KBM-7 (cell line): Measurements from ENCODE around the gene ARSB.

Experiments
- DNase-seq: peaks from one replicate; pipeline ENCODE4 v3.0.0-alpha.2; 2015
- in situ Hi-C: fragments of 300-500 bp; cut with MboI; formaldehyde crosslinking; loops from 2 replicates; pipeline ENCODE4 v1.14.3; 2020; ENCODE audit warnings: low sequenced_read_pairs, low pct_unique_long_range_greater_than_20kb, mixed read lengths

Gene ARSB

DNA sequence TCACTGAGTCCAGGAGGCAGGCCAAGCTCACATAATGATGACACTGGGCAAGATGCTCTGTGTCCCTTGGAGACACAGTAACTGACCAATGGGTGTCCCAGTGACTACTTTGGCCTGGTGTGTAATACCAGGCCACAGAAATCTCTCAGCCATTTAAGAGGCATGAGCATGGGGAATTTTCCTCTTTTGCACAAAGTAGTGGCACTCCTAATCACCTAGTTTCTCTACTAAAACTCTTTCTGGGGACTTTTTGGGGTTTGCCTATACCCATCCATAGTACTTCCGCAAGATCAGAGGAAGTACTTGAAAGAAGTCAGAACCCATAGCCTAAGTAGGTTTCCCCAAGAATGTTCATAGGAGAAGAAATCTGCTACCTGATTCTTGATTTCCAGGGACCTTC is 161.9 kb downstream of the ARSB start:
- no peak for DNase-seq
- in situ Hi-C loops = no loop called here

DNA sequence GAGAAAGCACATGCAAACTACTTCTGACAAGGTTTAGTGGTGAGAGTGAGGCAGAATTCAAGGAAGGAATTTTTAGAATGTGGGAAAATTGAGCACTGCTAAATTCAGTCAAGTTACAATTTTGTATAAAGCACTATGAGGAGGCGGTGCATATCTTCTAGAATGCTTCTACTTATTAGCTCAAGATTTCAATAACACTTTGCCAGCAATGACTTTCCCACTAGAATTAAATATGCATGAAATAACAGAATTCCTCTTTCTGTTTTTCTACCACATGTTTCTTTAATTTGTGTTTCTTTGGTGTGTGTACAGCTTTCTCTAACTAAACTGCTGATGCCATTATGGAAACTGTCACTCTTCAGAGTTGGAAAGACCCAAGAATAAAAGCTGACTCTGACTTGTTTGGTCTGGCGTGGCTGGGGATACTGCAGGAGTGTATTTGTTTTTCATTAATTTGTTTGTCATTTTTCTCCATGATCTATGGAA is 163.5 kb downstream of the ARSB start:
- DNase-seq = no peak
- in situ Hi-C loops = no loop called here

DNA sequence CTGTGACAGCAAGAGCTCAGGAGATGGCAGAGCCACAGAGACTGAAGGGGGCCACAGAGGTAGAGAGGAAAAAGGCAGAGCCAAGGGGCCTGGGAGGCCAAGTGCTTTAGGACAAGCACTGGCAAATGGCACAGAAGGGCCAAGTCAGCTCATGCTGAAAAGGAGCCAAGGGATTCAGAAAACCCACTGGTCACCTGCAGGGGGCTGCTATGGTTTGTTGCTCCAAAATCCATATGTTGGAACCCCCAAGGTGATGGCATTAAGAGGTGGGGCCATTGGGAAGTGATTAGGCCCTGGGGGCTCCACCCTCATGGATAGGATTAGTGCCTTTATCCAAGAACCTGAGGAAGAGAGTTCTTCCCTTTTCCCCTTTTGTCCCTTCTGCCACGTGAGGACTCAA is 165.4 kb downstream of the ARSB start:
- DNase-seq = no peak

DNA sequence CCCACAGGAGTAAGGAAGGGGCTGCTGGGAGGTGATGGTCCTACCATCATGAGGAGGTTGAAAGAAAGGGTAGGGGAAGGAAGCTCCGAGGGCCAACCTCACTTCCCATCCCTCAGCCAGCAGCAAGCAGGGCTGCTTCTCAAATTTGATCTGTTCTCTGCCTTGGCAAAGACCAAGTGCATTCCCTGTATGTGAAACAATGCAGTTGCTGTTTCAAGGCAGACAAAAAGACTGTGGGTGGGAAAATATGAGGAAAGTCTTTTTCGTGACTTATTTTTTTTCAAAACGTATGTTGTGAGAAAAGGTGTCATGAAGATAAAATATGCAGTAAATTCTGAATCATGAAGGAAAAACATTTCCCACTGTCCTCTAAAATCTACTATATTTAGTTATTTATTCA is 165.9 kb downstream of the ARSB start:
- in situ Hi-C loops = no loop called here
- DNase-seq = no peak

More for the DNA sequence above, 165.4 kb downstream of the ARSB start:
- in situ Hi-C loops = no loop called here

DNA sequence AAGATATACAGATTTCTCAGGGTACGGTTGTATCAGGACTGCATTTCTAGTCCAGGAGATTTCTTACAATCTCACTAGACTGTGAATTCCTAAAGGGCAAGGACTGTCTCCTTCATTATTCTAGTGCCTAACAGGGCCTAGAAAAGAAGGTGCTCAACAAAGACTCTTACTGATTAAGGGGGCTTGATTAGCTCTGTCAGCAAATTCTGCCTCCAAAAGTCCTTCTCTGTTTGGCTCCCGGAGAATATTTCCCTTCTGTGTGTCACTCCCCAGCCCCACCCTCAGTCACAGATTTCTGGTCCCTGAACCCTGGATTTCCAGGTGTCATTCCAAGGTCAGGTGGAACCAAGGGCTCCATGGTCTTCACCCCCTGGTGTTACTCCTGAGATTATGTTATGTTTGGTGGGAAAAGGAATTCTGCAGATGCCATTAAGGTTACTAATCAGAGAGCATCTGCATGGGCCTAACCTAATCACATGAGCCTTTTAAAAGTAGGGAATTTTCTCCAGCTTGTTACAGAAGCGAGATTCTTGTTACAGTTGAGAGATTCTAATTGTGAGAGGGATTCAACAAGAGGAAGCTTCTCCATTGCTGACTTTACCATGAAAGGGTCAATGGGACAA is 168.9 kb downstream of the ARSB start:
- DNase-seq = no peak
- in situ Hi-C loops = no loop called here

DNA sequence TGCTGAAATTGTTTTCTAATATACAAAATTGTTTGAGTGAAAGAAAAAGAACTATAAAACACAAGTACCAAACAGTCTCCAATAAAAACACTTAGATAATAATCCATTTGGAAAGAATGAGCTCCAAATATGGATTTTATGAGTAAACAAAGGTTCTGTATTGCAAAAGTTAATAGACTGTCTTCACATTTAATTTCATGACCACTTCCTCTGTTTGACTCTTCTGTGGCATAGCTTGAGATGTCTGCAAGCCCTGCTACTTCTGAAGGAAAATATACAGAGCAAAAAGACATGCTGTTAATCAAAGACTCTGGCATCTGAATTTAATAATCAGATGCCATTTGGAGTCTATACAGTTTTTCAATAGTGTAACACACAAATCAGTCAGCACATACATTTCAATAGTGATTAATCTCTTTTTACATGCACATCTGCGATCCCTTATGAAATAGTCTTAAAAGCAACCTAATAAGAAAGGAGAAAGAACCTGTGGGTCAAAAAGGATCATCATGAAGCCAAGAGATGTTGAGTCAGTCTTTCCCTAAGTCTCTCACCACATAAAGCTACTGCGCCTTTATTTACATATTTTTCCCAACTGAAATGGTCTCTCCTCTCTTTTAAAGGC is 171.1 kb downstream of the ARSB start:
- no peak for DNase-seq

DNA sequence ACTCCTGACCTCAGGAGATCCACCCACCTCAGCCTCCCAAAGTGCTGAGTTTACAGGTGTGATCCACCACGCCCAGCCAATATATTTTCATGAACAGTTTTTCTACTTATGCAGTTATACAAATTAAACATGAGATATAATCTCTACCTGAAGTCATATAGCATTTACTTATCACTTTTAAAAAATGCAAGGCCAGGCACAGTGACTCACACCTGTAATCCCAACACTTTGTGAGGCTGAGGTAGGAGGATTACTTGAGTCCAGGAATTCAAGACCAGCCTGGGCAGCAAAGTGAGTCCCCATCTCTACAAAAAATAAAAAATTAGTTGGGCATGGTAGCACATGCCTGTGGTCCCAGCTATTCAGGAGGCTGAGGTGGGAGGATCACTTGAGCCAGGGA is 171.8 kb downstream of the ARSB start:
- DNase-seq = no peak
- in situ Hi-C loops = no loop called here

More for the DNA sequence above, 171.1 kb downstream of the ARSB start:
- in situ Hi-C loops = no loop called here

DNA sequence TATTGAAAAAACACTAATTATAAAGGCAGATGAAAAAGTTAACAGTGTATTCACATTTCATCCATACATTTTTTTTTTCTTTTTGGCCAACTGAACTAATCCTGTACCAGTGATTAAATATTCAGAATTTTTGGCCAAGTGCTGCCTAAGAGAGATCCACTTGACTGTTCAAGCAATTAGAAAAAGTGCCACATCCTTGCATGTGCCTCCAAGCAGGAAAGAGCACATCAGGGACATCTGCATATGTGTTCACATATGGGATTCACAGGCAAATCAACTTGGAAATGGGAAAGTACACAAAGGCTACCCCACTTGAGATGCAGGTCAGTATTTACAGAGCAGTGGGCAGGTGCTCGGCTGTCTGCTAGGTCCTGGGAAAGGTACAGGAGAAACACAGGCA is 173.2 kb downstream of the ARSB start:
- in situ Hi-C loops = no loop called here

DNA sequence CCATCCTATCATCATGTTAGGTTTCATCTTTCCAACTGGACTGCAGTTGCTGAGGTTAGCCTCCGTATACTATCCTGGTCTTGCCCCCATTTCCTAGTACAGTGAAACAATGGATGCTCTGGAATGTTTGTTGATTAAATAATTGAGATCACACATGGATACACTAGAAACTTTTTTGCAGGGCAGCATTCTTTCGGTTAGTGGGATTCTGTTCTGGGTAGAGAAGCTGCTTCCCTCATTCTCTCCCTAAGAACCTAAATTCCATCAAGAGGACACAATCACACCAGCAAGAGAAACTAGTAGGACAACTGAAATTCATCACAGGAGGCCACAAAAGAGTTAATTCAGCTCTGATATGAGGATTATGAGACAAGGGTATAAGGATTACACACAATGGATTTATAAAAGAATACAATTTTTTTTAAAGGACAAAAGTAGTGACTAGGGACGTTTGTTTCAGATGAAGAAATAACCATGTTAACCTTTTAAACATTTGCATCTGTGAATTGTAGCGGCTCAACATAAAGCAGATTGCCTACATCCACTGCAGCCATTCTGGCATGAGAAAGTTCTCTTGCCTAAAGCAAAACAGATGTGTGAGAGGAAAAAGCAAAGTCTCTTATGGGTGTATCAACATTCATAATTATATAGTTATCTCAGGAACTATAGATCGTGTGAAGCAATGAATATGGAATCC is 173.8 kb downstream of the ARSB start:
- in situ Hi-C loops = no loop called here

More for the DNA sequence above, 173.2 kb downstream of the ARSB start:
- no peak for DNase-seq

DNA sequence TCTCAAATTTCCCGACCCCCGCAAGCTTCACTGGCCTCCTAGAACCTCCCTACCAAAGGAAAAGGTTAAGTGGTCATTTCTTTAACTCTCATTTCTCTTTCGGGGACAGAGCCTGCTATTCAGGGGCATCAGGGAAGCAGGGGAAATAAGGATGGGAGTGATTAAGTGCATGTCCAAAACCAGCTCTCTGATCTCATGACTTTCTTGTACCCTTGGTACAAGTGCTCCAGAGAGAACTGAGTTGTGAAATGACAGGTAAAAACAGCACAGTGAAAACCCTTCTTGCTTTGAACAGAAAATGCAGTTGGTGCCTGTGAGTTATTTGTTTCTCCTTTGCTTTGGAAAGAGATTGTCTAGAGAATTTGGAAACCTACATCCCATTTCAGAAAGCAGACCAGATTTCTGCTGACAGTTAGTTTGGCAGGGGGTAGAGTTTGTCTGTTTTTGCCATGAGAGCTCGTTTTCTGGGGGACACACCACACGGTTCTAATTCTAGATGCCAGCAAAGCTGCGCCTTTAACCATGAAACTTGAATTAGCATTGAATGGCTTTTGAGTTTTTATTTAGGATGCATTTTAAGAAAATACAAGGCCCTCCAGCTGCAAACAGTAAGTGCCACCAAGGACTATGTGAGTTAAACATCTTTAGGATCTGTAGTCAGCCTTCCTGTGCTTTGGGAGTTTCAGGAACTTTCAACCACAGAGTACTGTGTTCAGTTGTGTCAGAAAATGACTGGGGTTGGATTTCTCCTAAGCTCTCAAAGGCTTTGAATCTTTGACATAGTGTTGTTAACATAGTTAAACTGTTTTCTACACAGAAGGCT is 174.8 kb downstream of the ARSB start:
- DNase-seq = no peak
- in situ Hi-C loops = no loop called here

More for the DNA sequence above, 173.8 kb downstream of the ARSB start:
- DNase-seq = no peak

DNA sequence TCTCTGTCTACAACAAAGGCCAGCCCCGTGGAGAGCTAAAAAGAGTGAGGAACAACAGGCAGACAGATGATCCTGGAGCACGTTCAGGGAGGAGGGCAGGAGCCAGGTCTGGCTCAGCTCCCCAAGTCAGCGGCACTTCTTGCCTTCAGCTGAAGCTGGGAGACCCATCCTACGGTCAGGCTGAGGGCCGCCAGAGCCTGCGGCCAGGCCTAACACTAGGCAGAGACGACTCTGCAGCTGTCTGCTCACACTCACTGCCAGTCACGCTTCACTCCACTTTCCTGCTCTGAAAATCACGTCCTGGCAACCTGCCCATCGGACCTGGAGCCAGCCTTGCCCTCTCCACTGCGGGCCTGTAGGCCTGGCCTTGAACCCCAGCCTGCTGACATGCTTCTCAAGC is 175.7 kb downstream of the ARSB start:
- in situ Hi-C loops = no loop called here
- no peak for DNase-seq

DNA sequence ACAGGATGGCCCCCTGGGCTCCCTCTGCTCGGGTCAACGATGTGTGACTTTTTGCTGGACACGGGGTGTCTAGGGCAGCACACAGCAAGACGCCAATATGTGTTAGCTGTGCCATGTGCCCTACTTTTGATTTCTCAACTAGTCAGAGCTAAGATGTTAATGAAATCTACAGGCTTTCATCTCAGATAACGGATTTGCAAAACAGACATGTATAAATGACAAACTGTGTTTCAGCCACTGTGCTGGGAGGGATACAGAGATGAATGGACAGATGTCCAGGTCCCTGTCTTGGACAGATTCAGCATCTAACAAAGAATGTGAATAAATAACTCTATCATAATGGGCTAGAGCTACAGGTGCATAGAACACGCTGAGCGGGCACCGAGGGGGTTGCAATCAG is 176.3 kb downstream of the ARSB start:
- no peak for DNase-seq
- in situ Hi-C loops = no loop called here

DNA sequence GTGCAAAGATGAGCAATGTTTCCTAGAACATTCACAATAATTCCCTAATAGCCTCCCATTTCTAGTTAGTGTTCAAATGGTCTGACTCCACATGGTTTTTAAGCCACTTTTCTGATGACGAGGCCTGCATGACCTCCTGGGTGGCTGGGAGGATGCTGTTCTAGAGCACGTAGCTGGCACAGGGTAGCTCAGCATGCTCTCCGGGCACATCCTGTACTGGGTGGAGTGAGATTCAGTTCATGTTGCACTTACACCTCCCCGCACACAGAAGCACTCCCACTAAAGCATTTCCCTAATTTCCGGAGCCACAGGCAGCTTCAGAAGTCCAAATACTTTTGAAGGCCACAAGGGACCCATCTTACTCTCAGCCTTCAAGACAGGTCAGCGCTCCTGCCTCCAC is 176.7 kb downstream of the ARSB start:
- in situ Hi-C loops = no loop called here
- no peak for DNase-seq

DNA sequence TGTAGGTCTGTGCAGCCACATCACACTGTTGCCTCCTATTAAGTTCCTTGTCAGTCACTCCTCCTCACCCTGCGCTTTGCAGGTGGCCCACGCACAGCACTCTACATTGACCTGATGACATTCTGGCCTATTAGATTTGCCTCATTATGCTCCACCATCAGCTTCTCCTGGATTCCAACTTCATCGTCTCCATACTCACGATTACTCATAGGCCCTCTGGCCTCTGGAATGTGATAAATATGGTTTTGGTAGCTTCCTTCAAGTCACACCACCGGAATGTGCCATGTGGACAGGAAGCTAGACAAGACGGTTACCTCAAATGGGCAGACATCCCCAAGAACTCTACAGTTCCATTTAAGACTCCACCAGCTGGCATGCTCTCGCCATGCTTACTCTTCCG is 178.6 kb downstream of the ARSB start:
- DNase-seq = no peak

DNA sequence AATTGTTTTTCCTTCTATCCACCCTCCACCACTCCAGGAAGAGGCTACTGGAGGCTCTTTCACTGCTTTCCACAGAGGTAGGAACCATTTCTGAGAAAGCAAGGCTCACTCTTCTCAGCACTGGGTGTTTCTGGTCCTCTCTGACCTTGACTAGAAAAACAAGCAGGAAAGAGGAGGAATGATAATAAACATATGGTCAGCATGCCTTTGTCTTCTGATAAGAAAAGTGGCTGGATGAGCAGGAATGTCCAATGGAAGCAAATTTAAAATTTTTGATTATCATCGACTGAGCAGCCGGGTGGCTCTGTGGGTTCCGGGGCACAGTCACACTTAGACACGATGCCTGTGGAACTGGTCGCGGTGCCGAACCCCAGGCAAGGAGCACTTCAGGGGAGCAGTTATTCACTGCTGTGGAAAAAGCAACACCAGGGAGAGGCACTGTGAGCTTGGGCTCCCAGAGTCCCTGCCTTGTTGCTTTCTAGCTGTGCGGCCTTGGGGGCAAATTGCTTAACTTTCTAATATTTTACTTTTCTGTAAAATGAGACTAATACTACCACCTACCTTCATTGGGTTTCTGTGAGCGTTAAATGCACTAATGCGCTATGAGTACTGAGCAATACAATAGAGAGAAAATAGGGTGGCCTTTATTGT is 179.5 kb downstream of the ARSB start:
- no peak for DNase-seq

More for the DNA sequence above, 178.6 kb downstream of the ARSB start:
- in situ Hi-C loops = no loop called here

DNA sequence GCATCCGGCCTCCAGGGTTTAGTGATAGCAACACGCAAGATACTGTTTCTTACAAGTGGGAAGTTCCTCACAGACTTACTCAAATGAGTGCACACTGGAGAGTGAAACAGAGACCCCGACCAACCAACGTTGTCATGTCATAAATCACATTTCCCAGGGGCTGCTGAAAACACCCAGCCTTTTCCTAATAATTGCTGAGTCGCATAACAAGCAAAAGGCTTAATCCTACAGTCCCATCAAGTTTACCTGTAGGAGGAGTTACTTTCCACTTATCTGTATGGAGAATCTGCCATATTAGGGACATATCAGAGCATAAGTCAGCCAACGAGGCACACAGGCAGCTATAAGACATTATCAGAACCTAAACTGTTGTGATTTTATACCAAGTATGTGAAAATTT is 180.1 kb downstream of the ARSB start:
- DNase-seq = no peak

More for the DNA sequence above, 179.5 kb downstream of the ARSB start:
- in situ Hi-C loops = no loop called here

DNA sequence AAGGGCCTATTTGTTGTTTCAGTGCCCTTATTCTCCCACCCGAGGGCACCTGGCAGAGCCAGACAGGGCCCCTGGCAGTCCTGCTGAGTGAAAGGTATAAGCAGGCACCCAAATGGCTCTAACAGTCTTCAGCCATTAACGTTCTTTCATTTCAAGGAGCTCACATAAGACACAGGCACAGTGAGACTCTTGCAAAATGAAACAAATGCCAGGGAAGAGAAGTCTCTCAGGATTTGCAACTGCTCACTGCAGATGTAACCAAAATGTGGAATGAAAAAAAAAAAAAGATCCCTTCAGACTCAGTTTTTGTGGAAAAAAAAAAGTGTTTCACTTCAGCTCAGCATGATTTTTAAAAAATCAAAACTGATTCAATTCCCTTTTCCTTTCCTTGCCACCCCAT is 181.2 kb downstream of the ARSB start:
- no peak for DNase-seq
- in situ Hi-C loops = no loop called here

More for the DNA sequence above, 180.1 kb downstream of the ARSB start:
- in situ Hi-C loops = no loop called here

DNA sequence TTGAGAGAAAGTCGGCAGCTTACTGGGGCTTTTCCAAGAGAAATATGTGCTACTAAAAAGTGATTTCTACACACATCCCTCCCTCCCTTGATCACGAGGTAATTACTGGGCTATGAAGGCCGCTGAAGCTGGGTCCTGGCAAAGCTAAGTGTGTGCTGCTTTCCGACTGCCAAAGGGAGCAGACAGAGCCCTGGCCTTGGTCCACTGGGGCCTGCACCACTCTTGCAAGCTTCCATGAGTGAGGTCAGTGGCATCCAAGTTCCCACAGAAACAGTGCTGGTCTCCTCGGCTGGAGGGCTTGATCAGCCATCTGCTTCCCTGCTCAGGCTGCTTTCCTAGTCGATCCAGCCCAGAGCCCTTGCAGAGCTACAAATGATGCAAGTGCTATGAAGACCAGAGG is 181.8 kb downstream of the ARSB start:
- in situ Hi-C loops = no loop called here
- DNase-seq = no peak

DNA sequence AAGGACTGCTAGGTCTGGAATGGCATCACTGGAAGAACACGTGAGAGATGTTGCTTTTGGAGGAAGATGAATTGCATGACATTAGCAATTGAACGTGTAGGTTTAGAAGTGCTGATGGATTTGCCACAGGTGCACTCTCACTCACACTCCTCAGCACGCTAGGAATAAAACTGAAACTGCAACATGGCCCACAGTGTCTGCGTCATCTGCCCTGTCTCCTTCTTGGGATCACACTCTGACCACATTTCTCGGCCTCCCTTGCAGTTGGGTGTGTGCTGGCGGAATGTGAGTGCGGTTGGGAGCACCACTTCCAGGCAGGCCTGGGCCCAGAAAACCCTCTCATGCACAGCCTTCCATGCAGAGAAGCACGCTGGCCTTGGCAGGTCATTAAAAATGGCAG is 183.7 kb downstream of the ARSB start:
- in situ Hi-C loops = no loop called here
- DNase-seq = no peak
